GM18858 (cell line): Measurements from ENCODE around the gene TMEM88.
"Not testable (repeated sequence)": the region's sequence is repeated elsewhere in the genome, so short reads cannot be mapped to it uniquely, and the experiment has no call there.

ENCODE experiments used
- ATAC-seq: cut with Tn5 transposase; IDR thresholded peaks from one replicate; pipeline ENCODE4 v1.9.1; 2021; ENCODE audit not compliant: unreplicated experiment

TMEM88 gene

GRCh38 chr17:7854851-7855659 lies at the start of gene TMEM88:
TMEM88 (plus strand) TSS chr17:7855066; CDS start chr17:7855075, 9 bp downstream.
- no peak for ATAC-seq

GRCh38 chr17:7806587-7806986 lies 48.3 kb upstream of the TMEM88 start:
- ATAC-seq, result no peak

GRCh38 chr17:7807206-7807605 lies 47.7 kb upstream of the TMEM88 start:
- no peak for ATAC-seq

- no peak for ATAC-seq
Observed at GRCh38 chr17:7809086-7809790, 45.6 kb upstream of the TMEM88 start.

GRCh38 chr17:7809791-7810343 lies 45.0 kb upstream of the TMEM88 start:
- not testable (repeated sequence) for ATAC-seq

GRCh38 chr17:7811251-7811650 lies 43.6 kb upstream of the TMEM88 start:
- no peak for ATAC-seq

- no peak for ATAC-seq
Observed at GRCh38 chr17:7814969-7815368, 39.9 kb upstream of the TMEM88 start.

- ATAC-seq, result no peak
Observed at GRCh38 chr17:7816926-7817642, 37.8 kb upstream of the TMEM88 start.

- ATAC-seq, result no peak
Observed at GRCh38 chr17:7817643-7817964, 37.3 kb upstream of the TMEM88 start.

- no peak for ATAC-seq
Observed at GRCh38 chr17:7818026-7818425, 36.8 kb upstream of the TMEM88 start.

- no peak for ATAC-seq
Observed at GRCh38 chr17:7818746-7819645, 35.9 kb upstream of the TMEM88 start.

- no peak for ATAC-seq
Observed at GRCh38 chr17:7820231-7820630, 34.6 kb upstream of the TMEM88 start.

GRCh38 chr17:7822126-7822525 lies 32.7 kb upstream of the TMEM88 start:
- ATAC-seq, result no peak

GRCh38 chr17:7823581-7824001 lies 31.3 kb upstream of the TMEM88 start:
- no peak for ATAC-seq

GRCh38 chr17:7824021-7824924 lies 30.6 kb upstream of the TMEM88 start:
- no peak for ATAC-seq

GRCh38 chr17:7825206-7825990 lies 29.5 kb upstream of the TMEM88 start:
- no peak for ATAC-seq

- no peak for ATAC-seq
Observed at GRCh38 chr17:7830616-7831015, 24.2 kb upstream of the TMEM88 start.

GRCh38 chr17:7831233-7831632 lies 23.6 kb upstream of the TMEM88 start:
- no peak for ATAC-seq

GRCh38 chr17:7832431-7832830 lies 22.4 kb upstream of the TMEM88 start:
- no peak for ATAC-seq
